HL-60 (cell line): ENCODE data around the gene GOLGA8T.
"Not testable (repeated sequence)": the region's sequence is repeated elsewhere in the genome, so short reads cannot be mapped to it uniquely, and the experiment has no call there.

Source experiments
- CTCF ChIP-seq: IDR thresholded peaks from one replicate; pipeline ENCODE4 v1.5.1; 2011; ENCODE audit warnings: low read length, control low read depth, inconsistent platforms; ENCODE audit not compliant: insufficient read depth
- GABPA ChIP-seq: IDR thresholded peaks from 2 replicates; pipeline ENCODE4 v1.6.1; 2012; ENCODE audit warnings: low read depth
- POLR2AphosphoS5 ChIP-seq: IDR thresholded peaks from 2 replicates; pipeline ENCODE4 v1.6.1; 2012; ENCODE audit warnings: low read depth
- REST ChIP-seq: IDR thresholded peaks from 2 replicates; pipeline ENCODE4 v1.6.1; 2012; ENCODE audit warnings: low read depth; ENCODE audit not compliant: insufficient replicate concordance

GRCh38 chr15:30134751-30135150 is at the start of gene GOLGA8T:
- not testable (repeated sequence) for TF ChIP-seq POLR2AphosphoS5, CTCF, GABPA, REST
